Epithelial cell of proximal tubule (primary cell): ENCODE measurements around the gene SLC29A1. TPM values are rescaled to one million over a fixed set of nuclear protein-coding genes. Genes with fewer than 3 reads are reported as not detected.

Source experiments
- DNase-seq: peaks from one replicate; pipeline ENCODE4 v3.0.0-alpha.2; 2011; ENCODE audit warnings: low read depth
- H3K4me3 ChIP-seq: 2 replicates; pipeline ENCODE4 v1.5.1; 2011; ENCODE audit warnings: low read depth, mild to moderate bottlenecking, low read length
- total RNA-seq: library from RNA; depleted of rRNA; stranded (reverse); fragments of >200 nt; gene quantifications from 2 replicates; pipeline ENCODE4 v1.2.3, GENCODE V29; 2015
- TF ChIP-seq, protein P1 (sequence below): conservative IDR thresholded peaks from 2 replicates; pipeline ENCODE4 v1.5.1; 2012; ENCODE audit warnings: low read depth, mild to moderate bottlenecking, low read length

Gene SLC29A1
- total RNA-seq, 1 donor from 2014 or later = 47.6 TPM

DNA sequence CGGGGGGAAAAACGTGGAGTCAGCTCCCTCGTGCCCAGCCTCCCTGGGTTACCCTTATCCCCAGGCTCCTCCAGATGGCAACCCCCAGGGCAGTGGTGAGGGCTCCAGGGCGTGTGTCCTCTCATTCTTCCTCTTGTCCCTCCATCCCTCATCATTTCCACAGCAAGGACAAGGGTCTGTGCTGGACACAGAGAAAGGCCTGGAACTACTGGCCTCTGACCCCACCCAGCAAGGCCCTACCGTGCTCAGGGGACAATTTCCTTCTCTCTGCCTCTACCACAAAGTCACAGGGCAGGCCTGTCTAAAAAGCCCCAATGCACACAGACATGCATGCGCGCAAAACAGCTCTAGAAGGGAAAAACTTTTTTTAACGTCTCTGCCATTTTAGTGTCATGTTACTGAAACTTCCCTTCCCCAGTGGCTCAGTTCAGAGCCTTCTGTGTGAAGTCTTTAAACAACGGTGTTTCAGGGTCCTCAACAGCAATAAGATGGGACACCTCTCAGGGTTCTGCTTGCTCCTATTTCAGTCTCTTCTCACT, 35.0 kb downstream of the SLC29A1 start:
- no peak overlapping the region for H3K4me3 ChIP-seq
- DNase-seq = no peak
- TF ChIP-seq, protein P1, sequence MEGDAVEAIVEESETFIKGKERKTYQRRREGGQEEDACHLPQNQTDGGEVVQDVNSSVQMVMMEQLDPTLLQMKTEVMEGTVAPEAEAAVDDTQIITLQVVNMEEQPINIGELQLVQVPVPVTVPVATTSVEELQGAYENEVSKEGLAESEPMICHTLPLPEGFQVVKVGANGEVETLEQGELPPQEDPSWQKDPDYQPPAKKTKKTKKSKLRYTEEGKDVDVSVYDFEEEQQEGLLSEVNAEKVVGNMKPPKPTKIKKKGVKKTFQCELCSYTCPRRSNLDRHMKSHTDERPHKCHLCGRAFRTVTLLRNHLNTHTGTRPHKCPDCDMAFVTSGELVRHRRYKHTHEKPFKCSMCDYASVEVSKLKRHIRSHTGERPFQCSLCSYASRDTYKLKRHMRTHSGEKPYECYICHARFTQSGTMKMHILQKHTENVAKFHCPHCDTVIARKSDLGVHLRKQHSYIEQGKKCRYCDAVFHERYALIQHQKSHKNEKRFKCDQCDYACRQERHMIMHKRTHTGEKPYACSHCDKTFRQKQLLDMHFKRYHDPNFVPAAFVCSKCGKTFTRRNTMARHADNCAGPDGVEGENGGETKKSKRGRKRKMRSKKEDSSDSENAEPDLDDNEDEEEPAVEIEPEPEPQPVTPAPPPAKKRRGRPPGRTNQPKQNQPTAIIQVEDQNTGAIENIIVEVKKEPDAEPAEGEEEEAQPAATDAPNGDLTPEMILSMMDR = no peak

DNA sequence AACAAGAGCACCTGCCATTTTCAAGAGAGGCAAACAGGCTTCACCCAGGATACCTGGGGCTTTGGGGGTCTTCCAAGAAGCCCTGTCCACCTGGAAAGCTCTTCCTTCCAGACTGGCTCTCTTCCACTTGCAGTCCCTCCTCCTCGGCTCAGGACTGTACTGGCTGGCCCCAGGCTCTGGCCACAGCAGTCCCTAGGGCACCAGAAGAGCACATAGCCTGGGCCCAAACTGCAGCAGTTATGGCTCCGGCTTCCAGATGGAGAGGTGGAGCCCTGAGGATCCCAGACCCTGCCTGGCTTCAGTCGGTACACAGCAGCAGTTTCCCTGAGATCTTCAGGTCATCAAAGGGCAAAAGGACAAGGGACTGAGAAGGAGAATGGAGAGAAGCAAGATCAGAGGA, 35.5 kb downstream of the SLC29A1 start:
- no peak for DNase-seq
- TF ChIP-seq, protein P1 = no peak
- no peak overlapping the region for H3K4me3 ChIP-seq

DNA sequence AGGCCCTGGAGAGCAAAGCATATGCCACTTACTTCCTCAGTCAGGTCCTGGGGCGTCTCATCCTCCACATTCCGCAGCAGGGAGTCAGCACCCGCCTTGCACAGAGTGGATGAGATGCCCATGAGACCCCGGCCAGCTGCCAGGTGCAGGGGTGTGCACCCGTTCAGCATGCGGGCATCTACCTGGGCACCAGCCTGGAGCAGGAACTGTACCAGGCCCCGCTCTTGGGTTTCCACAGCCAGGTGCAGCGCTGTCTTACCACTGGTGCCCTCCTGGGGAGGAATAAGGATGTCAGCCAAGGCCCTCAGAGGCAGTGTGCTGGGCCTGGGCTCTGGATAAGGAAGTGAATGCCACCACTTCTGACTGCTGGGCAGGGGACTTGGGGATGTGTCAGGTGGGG, 36.6 kb downstream of the SLC29A1 start:
- TF ChIP-seq, protein P1 = no peak
- H3K4me3 ChIP-seq = no peak overlapping the region
- no peak for DNase-seq

DNA sequence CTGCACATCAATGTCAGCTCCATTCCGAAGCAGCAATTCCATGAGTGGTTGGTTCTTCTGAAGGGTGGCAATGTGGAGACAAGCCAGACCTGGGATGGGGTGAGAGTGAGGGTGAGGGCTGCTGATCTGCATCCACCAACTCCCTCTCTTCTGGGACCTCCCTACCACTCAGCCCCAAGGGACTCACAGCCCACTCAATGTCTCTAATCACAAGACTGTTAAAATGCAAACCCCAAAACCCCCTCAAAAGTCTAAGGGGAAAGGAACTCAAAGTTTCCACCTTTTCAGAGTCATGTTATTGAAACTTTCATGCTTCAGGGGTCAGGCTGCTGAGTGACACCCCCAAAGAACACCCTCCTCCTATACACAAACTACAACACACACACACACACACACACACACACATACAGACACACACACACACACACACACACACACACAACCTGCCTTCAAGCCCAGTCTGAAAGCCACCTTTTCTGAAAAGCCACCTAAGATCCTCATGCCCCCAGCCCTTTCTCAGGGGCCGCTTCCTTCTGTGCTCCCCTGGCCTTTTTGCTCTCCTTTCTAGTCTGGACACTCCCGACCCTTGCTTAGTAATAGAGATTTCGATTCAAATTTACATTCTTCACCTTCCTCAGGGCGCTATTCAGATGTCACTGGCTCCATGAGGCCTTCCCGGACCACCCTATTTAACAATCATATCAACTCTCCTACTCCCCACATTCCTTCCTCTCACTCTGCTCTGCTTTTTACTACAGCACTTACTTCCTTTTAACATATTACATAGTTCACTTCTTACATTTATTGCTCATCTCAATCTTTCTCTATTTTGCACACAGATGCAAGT, 37.3 kb downstream of the SLC29A1 start:
- no peak for DNase-seq
- TF ChIP-seq, protein P1 = no peak
- no peak overlapping the region for H3K4me3 ChIP-seq

DNA sequence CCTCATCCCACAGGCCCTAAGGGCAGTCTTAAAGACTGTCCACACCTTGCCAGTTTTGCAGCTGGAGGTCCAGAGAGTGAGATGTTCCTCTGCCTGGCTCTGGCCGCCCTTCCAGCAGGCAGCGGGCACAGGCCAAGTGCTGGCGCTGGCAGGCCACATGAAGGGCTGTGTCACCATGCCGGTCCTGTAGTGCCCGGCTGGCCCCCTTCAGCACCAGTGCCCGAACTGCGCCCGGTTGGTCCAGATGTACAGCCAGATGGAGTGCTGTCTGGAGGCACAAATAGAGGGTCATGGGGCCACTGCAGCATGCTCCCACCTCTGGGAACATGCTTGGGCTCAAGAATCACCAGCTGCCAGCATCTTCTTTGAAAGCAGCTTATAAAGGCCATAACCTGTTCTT, 38.2 kb downstream of the SLC29A1 start:
- H3K4me3 ChIP-seq = no peak overlapping the region
- no peak for DNase-seq
- TF ChIP-seq, protein P1 = no peak

DNA sequence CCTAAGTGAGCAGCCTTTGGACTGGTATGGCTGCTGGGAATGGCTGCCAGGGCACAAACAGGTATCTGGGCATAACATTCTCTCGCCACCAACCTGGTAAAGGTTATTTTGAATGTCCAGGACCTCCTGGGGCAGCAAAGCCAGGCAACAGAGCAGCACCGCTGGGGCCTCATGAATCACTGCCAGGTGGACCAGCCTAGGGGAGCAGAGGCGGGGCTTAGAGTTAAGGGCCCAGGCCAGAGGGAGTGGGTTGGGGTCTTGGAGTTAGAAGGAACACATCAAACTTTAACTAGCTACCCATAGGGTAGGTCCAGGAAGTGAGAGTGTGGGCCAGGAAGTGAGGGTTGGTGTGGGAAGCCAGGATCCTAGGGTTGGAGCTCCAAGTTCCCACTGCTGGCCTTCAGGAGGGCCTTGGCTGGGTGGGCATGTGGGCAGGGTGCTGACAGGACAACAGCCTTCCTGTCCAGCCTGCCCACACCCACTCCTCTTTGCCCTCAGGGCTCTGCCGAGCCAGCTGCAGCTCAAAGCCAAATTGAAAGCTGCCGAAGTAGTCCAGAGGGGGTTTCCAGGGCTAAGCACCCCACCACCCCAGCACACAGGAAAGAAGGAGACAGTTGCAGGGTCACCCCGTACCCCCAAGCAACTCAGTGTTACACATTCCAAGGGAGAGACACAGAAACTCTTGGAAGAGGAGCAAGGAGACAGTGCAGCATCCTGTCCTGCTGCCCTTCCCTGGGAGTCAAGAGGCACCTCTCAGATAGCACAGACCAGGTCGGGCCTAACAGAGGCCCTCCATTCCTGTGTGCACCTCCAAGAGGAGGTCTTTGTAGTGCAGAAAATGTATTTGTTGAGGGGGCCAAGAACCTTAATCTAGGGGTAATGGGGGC, 39.3 kb downstream of the SLC29A1 start:
- TF ChIP-seq, protein P1 = no peak
- DNase-seq = no peak
- H3K4me3 ChIP-seq = peak overlapping the region; percentile 93
